Stimulated activated CD8-positive, alpha-beta memory T cell treated with anti-CD3 and anti-CD28 coated beads, Interleukin-4, amount 100 ng/mL, for 1 hour (primary cell): ENCODE data around the gene MUC20.
"Not testable (repeated sequence)": the region's sequence is repeated elsewhere in the genome, so short reads cannot be mapped to it uniquely, and the experiment has no call there.

Experiments
- DNase-seq, 2 donors: peaks; one replicate each; pipeline ENCODE4 v3.0.0-alpha.2; 2020; ENCODE audit warnings: low read depth in 2 of 2, low spot score in 1 of 2

Gene MUC20

GRCh38 chr3:195731356-195731905 is 10.7 kb downstream of the MUC20 start:
- DNase-seq = no peak

- no peak for DNase-seq
Observed at GRCh38 chr3:195732940-195733339, 12.2 kb downstream of the MUC20 start.

- DNase-seq = no peak
Observed at GRCh38 chr3:195735036-195735695, 14.4 kb downstream of the MUC20 start.

GRCh38 chr3:195736866-195737490 is 16.2 kb downstream of the MUC20 start:
- DNase-seq = no peak

DNA sequence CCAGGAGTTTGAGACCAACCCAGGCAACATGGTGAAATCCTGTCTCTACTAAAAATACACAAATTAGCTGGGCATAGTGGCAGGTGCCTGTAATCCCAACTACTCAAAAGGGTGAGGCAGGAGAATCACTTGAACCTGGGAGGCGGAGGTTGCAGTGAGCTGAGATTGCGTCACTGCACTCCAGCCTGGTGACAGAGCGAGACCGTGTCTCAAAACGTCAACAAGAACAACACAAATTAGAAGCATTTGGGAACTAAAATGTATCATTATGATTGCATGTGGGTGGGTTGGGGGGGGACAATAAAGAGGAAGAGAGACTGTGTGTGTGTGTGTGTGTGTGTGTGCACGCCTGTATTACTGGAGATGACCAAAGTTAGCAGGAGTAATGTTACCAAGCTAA is 17.0 kb downstream of the MUC20 start:
- DNase-seq = not testable (repeated sequence)

GRCh38 chr3:195738274-195739044 is 17.7 kb downstream of the MUC20 start:
- no peak for DNase-seq

DNA sequence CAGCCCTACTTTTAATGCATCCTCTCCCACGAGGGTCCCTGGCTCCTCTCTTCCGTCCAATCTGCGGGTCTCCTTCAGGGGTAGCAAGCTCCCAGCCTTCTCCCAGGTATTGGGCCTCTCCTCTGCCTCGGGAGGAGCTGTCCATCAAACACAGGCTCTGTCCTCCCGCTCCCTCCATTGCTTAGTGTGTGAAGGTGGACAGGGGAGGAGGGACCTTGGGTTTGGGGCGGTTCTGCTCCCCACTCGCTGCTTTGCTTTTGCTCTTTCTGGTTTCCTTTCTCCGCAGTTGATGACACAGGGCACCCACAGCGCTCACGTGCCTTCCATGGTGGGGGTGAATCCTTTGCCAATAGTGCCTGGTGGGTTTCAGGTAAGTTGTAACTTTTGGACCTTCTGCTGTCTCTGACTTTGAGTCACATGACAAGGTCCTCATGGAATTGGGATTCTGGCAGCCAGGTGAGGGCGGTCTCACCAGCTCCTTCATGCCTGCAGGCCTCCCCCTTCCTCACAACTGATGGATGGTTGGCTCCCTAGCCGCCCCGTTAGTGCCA is 18.9 kb downstream of the MUC20 start:
- DNase-seq = no peak

GRCh38 chr3:195744437-195744836 is 23.7 kb downstream of the MUC20 start:
- no peak for DNase-seq

DNA sequence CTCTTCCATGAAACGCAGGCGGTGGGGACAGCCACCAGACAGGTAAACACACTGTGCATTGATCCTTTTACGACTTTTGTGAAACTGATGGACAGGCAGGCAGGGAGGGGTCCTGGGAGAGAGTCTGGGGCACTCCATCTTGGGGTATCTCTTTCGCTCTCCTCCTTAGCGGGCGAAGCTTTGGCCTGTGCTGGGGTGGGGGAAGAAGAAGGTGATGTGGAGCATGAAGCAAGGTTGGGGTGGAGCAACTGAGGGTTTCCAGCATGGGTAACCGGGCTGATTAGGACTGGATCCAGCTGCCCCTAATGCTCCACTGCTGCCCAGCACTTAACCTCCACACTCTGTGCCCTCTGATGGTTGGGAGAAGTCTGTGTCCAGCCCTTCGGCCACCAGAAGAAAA is 25.6 kb downstream of the MUC20 start:
- no peak for DNase-seq

- no peak for DNase-seq
Observed at GRCh38 chr3:195746751-195747150, 26.0 kb downstream of the MUC20 start.

GRCh38 chr3:195748661-195749060 is 27.9 kb downstream of the MUC20 start:
- DNase-seq = no peak

DNA sequence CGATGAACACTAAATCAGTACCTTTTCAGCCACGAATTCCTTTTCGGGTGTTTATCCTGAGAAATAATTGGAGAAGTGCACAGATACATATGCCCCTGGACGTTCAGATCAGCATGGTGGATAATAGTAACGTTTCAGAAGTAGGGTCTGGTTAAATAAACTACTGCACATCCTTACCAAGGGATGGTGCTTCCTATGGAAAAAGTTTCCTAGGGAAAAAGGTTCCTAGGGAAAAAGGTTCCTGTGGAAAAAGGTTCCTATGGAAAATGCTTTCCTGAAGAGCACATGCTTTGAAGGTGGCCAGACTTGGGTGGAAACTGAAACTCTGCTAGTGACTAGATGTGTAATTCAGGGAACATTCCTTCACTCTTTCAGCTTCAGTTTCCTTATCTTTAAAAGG is 28.3 kb downstream of the MUC20 start:
- DNase-seq = not testable (repeated sequence)

DNA sequence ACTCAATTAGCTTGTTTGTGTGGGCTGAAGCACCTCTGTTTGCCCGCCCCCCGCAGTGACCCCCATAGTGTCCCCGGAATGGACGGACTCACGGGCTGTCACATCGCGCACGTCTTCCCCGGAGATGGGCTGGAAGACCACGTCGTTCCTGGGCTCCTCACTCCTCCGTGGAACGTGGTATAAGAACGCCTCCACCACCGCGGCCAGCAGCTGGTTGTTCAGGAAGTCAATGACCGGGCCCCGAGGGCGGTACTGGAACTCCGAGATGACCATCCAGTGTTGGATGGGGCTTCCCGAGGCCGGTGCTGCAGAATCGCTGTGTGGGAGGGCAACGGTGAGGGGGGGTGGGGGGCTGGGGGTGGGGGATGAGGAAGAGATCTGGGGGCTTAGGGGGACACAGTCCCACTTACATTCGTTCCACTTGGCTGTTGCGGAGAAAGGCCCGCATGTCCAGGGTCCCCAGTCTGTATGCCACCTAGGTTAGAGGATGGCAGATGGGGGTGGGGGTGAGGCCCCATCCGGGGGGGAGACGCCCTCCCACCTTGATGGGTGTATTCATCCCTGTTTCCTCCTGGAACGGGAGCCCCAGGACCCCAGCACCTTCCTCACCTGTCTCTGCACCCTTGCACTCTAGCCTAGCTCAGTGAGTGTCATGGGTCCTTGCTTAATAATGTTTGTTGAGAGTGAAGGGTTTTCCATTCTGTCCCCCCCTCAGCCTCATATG is 30.2 kb downstream of the MUC20 start:
- DNase-seq = no peak

DNA sequence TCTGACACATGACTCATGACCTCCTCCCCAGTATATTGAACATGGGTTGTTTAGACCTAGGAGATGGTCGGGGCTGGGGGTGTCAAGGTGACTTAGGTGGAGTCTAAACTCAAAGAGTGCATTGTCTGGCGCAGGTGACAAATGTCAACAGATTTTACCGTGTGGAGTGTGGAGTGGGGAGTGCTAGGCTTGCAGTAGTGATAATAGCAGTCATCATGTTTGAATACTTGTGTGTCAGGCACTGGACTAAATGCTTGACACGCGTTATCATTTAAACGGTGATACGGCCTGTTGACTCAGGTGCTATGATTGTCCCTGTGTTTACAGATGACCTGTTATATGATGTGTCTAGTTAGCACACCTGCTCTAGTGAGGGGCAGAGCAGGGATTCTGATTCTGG is 30.8 kb downstream of the MUC20 start:
- no peak for DNase-seq

DNA sequence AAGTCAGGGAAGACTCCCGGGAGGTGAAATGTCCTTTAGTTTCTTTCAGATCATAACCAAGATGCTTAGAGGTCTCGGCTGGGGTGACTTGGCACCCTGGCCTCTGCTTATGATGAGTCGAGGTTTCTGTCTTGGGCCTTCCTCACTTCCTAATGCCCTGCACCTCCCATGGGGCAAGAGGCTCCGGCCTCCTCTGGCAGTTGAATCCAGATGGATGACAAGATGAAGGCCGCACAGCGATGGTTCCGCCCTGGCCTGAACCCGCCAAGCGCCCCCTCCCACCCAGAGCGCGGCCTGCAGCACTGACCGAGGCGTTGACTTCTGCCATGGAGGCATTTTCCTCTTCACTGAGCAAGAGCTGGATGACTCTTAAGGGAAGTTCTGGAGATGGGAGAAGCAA is 31.3 kb downstream of the MUC20 start:
- DNase-seq = no peak

DNA sequence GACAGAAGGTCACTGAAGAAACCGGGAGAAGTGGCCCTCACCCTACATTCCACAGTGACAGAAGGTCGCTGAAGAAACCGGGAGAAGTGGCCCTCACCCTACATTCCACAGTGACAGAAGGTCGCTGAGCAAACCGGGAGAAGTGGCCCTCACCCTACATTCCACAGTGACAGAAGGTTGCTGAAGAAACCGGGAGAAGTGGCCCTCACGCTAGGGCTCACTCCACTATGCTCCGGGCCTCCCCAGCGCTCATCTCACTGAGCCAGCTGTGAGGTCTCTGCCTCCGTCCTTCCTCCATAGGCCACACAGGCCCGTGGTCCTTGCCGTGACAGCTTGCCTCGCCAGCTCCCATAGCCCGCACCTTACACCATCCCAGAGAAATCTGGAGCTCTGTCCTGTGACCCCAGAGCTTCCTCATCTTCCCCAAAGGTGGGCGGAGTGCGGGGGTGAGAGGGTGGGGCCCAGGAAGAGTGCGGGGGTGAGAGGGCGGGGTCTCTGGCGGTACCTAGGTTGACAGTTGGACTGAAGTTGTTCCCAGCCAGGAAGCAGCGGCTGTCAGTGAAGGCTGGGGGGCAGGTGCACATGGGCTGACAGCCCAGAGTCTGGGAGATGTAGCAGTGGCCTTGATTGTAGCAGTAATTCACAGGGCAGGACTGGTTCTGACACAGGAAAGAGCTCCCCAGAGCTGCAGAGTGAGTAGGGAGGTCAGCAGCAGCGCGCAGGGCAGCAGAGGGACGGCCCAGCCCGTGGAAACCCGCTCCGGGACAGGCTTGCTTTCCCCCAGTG is 32.0 kb downstream of the MUC20 start:
- no peak for DNase-seq

GRCh38 chr3:195753581-195753980 is 32.8 kb downstream of the MUC20 start:
- no peak for DNase-seq

DNA sequence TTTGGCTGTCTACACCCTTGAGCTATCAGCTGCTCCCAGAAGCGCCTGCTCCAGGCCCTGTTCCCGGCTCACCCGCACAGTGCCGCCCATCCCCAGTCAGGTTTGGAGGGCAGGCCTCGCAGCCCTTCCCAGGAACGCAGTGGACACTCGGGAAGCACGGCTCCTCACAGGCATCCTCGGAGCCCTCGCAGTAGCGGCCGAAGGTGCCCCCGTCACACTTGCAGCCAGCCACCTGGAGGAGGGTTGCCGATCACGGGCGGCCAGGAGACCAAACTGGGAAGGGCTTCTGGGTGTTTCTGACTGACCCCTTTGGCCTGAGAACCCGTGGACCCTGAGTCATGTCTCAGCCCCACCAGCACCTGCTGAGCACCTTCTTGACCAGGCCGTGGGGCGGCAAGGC is 33.4 kb downstream of the MUC20 start:
- DNase-seq = no peak

DNA sequence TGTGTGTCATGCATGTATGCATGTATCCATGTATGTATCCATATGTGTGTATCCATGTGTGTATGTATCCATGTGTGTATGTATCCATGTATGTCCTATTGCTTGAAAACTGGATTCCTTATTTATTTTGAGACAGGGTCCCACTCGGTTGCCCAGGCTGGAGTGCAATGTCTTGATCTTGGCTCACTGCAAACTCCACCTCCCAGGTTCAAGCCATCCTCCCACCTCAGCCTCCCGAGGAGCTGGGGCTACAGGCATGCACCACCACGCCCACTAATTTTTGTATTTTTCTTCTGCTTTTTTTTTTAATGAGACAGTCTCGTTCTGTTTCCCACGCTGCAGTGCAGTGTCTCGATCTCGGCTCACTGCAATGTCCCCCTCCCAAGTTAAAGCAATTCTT is 34.1 kb downstream of the MUC20 start:
- no peak for DNase-seq

DNA sequence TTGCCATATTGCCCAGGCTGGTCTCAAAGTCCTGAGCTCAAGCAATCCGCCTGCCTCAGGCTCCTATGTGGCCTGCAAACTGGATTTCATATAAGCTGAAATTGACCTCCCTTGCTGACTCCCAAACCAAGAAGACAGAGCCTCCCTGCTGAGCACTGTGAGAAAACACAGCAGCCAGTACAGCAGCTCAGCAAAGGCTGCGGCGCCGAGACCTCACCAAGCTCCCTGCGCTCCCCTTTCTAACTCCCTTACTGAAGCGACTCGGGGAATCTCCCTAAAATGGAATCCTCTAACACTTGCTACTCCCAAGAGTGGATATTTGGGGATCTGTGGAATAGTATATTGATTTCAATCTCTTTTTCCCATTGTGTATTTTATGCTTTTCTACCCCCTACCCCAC is 34.6 kb downstream of the MUC20 start:
- no peak for DNase-seq
